Neural progenitor cell (in vitro differentiated cells): Measurements from ENCODE around the gene VILL. TPM values are rescaled to one million over a fixed set of nuclear protein-coding genes. Genes with fewer than 3 reads are reported as not detected.
"Not testable (repeated sequence)": the region's sequence is repeated elsewhere in the genome, so short reads cannot be mapped to it uniquely, and the experiment has no call there.

Source experiments
- DNase-seq: peaks from one replicate; pipeline ENCODE4 v3.0.0-alpha.2; 2016; ENCODE audit warnings: low spot score
- H2AFZ ChIP-seq: fragments of 200-600 bp; sonication (generic); replicated peaks from 2 replicates; pipeline ENCODE4 v1.6.1; 2016; ENCODE audit warnings: antibody characterized with exemption
- H3F3A ChIP-seq: fragments of 200-600 bp; sonication (generic); 2 replicates; pipeline ENCODE4 v1.6.1; 2016; ENCODE audit warnings: antibody characterized with exemption, low read depth
- H3K27ac ChIP-seq: fragments of 200-600 bp; sonication (generic); 2 replicates; pipeline ENCODE4 v1.5.1; 2016; ENCODE audit warnings: mild to moderate bottlenecking
- H3K27me3 ChIP-seq: fragments of 200-600 bp; sonication (generic); 2 replicates; pipeline ENCODE4 v1.6.1; 2016; ENCODE audit warnings: mild to moderate bottlenecking, moderate library complexity
- H3K36me3 ChIP-seq: fragments of 200-600 bp; sonication (generic); 2 replicates; pipeline ENCODE4 v1.5.1; 2016
- H3K4me1 ChIP-seq: fragments of 200-600 bp; sonication (generic); 2 replicates; pipeline ENCODE4 v1.6.1; 2016; ENCODE audit warnings: mixed run types
- H3K4me2 ChIP-seq: fragments of 200-600 bp; sonication (generic); 2 replicates; pipeline ENCODE4 v1.6.1; 2016
- H3K4me3 ChIP-seq: fragments of 200-600 bp; sonication (generic); 2 replicates; pipeline ENCODE4 v1.5.1; 2016
- H3K79me2 ChIP-seq: fragments of 200-600 bp; sonication (generic); 2 replicates; pipeline ENCODE4 v1.6.1; 2016; ENCODE audit warnings: low read depth
- H3K9ac ChIP-seq: fragments of 200-600 bp; sonication (generic); 2 replicates; pipeline ENCODE4 v1.6.1; 2016
- H3K9me3 ChIP-seq: fragments of 200-600 bp; sonication (generic); 2 replicates; pipeline ENCODE4 v1.5.1; 2016; ENCODE audit warnings: low read depth
- H4K20me1 ChIP-seq: fragments of 200-600 bp; sonication (generic); 2 replicates; pipeline ENCODE4 v1.6.1; 2016; ENCODE audit warnings: low read depth
- H3K27ac Mint-ChIP-seq: 3 replicates; pipeline ENCODE4 v1.8.0; 2021; ENCODE audit warnings: mixed read lengths
- H3K27me3 Mint-ChIP-seq: 2 replicates; pipeline ENCODE4 v1.8.0; 2022; ENCODE audit warnings: low read depth, mild to moderate bottlenecking, inconsistent platforms, moderate library complexity, mixed read lengths; ENCODE audit not compliant: insufficient read depth
- H3K36me3 Mint-ChIP-seq: 3 replicates; pipeline ENCODE4 v1.8.0; 2021; ENCODE audit warnings: mixed read lengths
- H3K4me1 Mint-ChIP-seq: 3 replicates; pipeline ENCODE4 v1.8.0; 2021; ENCODE audit warnings: mixed read lengths
- H3K4me3 Mint-ChIP-seq: 3 replicates; pipeline ENCODE4 v1.8.0; 2021; ENCODE audit warnings: mild to moderate bottlenecking, moderate library complexity, mixed read lengths
- H3K9me3 Mint-ChIP-seq: 3 replicates; pipeline ENCODE4 v1.8.0; 2020; ENCODE audit warnings: mixed read lengths
- CTCF ChIP-seq: fragments of 200-600 bp; sonication (generic); IDR thresholded peaks from 2 replicates; pipeline ENCODE4 v1.5.1; 2017; ENCODE audit warnings: antibody characterized with exemption, mild to moderate bottlenecking
- EZH2 ChIP-seq: fragments of 200-600 bp; sonication (generic); IDR thresholded peaks from 2 replicates; pipeline ENCODE4 v1.6.1; 2017; ENCODE audit warnings: antibody characterized with exemption, mild to moderate bottlenecking, moderate library complexity
- EZH2phosphoT487 ChIP-seq: fragments of 200-600 bp; sonication (generic); IDR thresholded peaks from 2 replicates; pipeline ENCODE4 v1.6.1; 2017; ENCODE audit warnings: antibody characterized with exemption
- total RNA-seq: library from RNA; depleted of rRNA; stranded (reverse); fragments of >200 nt; gene quantifications from 2 replicates; pipeline ENCODE4 v1.2.3, GENCODE V29; 2015; ENCODE audit warnings: low replicate concordance

VILL gene
- total RNA-seq, 1 donor from 2014 or later = 4.9 TPM

DNA sequence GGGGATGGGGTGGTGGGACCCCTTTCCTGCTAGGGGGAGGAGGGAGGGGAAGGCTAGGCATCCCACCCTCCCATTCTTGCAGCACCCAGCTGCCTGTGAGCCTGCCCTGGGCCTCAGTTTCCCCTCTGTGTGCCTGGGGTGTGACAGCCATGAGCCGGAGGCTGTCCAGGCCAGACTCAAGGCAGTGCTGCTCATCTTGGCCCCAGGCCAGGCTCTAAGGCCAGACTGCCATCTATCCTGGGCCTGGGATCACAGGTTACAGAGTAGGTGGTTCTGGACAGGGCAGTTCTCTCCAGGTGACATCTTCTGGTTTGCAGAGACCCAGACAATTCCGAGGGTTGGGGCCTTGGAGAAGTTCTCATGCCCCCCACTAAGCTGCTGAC is 3.3 kb upstream of the VILL start:
- H3K36me3 Mint-ChIP-seq = peaks cover 6% of the 10 kb centered on the region
- Histone ChIP-seq H3K79me2 (no peaks in the 10 kb centered on the region), H3K4me3 (no peak overlapping the region), H3K4me2 (no peak overlapping the region), H3K36me3 (no peaks in the 10 kb centered on the region), H4K20me1 (no peaks in the 10 kb centered on the region), H3K27me3 (no peaks in the 10 kb centered on the region), H2AFZ (no peak overlapping the region), H3K9me3 (no peaks in the 10 kb centered on the region), H3K27ac (no peak overlapping the region), H3F3A (no peaks in the 10 kb centered on the region), H3K9ac (no peak overlapping the region), H3K4me1 (no peaks in the 10 kb centered on the region)
- H3K9me3 Mint-ChIP-seq = no peaks in the 10 kb centered on the region
- no peak overlapping the region for H3K4me3 Mint-ChIP-seq
- no peak overlapping the region for H3K27ac Mint-ChIP-seq
- peaks cover 6% of the 10 kb centered on the region for H3K27me3 Mint-ChIP-seq
- H3K4me1 Mint-ChIP-seq = peaks cover 5% of the 10 kb centered on the region
- DNase-seq = no peak
- TF ChIP-seq EZH2phosphoT487 = no peak
- TF ChIP-seq EZH2 = no peak
- no peak for TF ChIP-seq CTCF

GRCh38 chr3:37987751-37988179 is 2.8 kb upstream of the VILL start:
- Histone ChIP-seq H3K27me3 (no peaks in the 10 kb centered on the region), H3K4me3 (no peak overlapping the region), H4K20me1 (no peaks in the 10 kb centered on the region), H3K9me3 (no peaks in the 10 kb centered on the region), H3K36me3 (no peaks in the 10 kb centered on the region), H3K4me1 (no peaks in the 10 kb centered on the region), H3K27ac (no peak overlapping the region), H3F3A (no peaks in the 10 kb centered on the region), H2AFZ (no peak overlapping the region), H3K9ac (no peak overlapping the region), H3K4me2 (no peak overlapping the region), H3K79me2 (no peaks in the 10 kb centered on the region)
- H3K4me3 Mint-ChIP-seq = no peak overlapping the region
- no peaks in the 10 kb centered on the region for H3K9me3 Mint-ChIP-seq
- no peak for TF ChIP-seq EZH2
- TF ChIP-seq CTCF = no peak
- H3K4me1 Mint-ChIP-seq = peaks cover 5% of the 10 kb centered on the region
- peaks cover 6% of the 10 kb centered on the region for H3K36me3 Mint-ChIP-seq
- no peak overlapping the region for H3K27ac Mint-ChIP-seq
- no peak for DNase-seq
- H3K27me3 Mint-ChIP-seq = peaks cover 9% of the 10 kb centered on the region

DNA sequence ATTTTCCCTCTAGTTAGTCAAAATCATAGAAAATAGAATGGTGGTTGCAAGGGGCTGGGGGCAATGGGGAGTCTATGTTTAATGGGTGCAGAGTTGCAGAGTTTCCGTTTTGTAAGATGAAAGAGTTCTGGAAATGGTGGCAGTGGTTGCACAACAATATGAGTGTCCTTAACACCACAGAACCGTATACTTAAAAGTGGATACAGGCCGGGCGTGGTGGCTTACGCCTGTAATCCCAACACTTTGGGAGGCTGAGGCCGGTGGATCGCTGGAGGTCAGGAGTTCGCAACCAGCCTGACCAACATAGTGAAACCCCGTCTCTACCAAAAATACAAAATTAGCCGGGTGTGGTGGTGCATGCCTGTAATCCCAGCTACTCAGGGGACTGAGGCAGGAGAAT is 2.2 kb upstream of the VILL start:
- not testable (repeated sequence) for H3K4me3 Mint-ChIP-seq, H4K20me1 ChIP-seq, H3K27me3 ChIP-seq, H3K27ac Mint-ChIP-seq, H2AFZ ChIP-seq, H3K36me3 Mint-ChIP-seq, H3K4me1 ChIP-seq, H3K4me2 ChIP-seq, H3K79me2 ChIP-seq, H3K9me3 Mint-ChIP-seq, DNase-seq, H3K9me3 ChIP-seq, H3K27ac ChIP-seq, H3K4me3 ChIP-seq, H3K4me1 Mint-ChIP-seq, H3F3A ChIP-seq, H3K36me3 ChIP-seq, H3K9ac ChIP-seq
- H3K27me3 Mint-ChIP-seq = peaks cover 10% of the 10 kb centered on the region

DNA sequence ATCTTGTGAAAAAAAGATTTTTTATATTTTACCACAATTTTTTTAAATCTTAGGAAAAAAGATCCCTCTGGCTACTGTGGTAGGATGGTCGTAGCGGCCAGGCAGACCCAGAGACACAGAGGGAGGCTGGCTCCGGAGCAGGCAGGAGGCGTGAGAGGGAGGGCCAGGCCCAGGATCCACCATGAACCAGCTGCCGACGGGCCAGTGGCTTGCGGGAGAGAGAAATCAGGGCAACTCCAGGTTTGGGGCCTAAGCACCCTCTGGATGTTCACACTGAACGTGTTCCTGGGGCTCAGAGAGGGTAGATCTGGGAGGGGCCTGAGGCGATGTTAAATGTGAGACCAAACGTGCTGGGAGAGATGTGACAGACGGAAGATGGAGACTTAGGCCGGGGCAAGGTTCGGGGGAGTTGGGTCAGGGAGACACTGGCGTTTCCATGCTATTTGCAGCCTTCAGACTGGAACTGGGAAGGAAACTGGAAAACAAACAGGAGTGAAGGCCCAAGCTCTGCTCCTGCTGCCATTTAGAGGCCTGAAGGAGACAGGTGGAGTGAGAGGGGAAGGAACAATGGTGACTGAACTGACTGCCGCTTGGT is 1.6 kb upstream of the VILL start:
- H2AFZ ChIP-seq = peak overlapping the region; percentile 42
- no peaks in the 10 kb centered on the region for H3K27me3 ChIP-seq
- Mint-ChIP-seq H3K9me3 (no peaks in the 10 kb centered on the region), H3K4me3 (peak overlapping the region; percentile 1), H3K27me3 (peaks cover 13% of the 10 kb centered on the region), H3K27ac (no peak overlapping the region), H3K4me1 (peaks cover 10% of the 10 kb centered on the region), H3K36me3 (peaks cover 3% of the 10 kb centered on the region)
- H3K36me3 ChIP-seq = no peaks in the 10 kb centered on the region
- no peak for DNase-seq
- H3K9ac ChIP-seq = no peak overlapping the region
- H4K20me1 ChIP-seq = no peaks in the 10 kb centered on the region
- H3K9me3 ChIP-seq = no peaks in the 10 kb centered on the region
- TF ChIP-seq EZH2 (no peak), CTCF (no peak), EZH2phosphoT487 (no peak)
- no peak overlapping the region for H3K4me2 ChIP-seq
- no peak overlapping the region for H3K27ac ChIP-seq
- no peaks in the 10 kb centered on the region for H3K4me1 ChIP-seq
- H3F3A ChIP-seq = no peaks in the 10 kb centered on the region
- H3K4me3 ChIP-seq = no peak overlapping the region
- no peaks in the 10 kb centered on the region for H3K79me2 ChIP-seq
